ENCODE results near the gene ZMYND15.

The ZMYND15 gene

DNA sequence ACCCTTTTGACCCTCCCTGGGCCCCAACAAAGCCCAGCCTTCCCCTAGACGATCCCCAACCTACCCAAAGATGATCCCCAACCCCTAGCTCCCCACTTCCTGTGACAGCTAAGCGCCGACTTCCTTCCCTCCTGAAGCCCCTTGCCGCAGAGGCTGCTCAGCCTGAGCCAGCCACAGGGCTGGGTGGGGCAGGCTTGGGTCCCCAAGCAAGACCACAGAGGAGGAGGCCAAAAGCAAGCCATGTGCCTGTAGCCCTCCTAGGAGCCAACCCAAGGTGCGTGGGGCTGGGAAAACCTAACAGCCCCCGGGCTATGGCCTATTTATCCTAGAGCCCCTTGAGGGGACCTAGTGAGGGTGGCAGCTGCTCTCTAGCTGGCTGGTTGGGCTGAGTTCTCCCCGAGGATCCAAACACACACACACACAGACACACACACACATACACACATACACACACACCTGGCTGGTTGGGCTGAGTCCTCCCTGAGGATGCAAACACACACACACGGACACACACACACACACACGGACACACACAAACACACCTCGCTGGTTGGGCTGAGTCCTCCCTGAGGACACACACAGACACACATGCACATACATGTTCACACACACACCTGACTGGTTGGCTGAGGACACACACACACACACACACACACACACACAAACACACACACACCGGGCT is 24.4 kb upstream of the ZMYND15 start:
- peak; percentile 79 for DNase-seq (ENCODE audit: low read depth, low spot score)

DNA sequence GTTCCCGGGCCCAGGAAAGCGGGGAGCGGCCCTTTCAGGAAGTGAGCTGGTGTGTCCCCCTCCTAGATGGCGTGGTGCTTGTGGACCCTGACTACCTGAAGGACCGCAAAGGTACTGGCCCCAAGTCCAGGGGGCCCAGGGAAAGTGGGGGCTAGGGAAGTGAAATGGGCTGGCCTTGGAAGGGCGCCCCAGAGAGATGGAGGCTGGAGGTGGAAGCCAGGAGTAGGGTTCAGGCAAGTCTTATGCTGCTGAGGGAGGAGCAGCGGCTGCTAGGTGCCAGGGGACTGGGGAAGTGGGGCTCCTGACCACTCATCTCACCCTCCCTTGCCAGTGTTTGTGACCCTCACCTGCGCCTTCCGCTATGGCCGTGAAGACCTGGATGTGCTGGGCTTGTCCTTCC is 23.6 kb upstream of the ZMYND15 start:
- DNase-seq (ENCODE audit: low read depth, low spot score): no peak

DNA sequence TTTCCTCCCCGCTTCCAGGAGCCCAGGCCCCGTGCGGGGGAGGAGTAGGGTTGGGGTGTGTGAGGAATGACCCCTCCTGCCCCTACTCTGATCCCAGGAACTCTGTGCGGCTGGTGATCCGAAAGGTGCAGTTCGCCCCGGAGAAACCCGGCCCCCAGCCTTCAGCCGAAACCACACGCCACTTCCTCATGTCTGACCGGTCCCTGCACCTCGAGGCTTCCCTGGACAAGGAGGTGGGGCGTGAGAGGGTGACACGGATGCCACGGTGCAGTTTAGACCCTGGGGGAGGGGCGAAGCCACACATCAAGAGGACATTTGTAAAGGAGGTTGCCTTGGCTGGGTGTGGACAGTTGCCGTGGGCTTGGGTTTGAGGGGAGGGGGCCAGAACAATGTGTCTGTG is 21.8 kb upstream of the ZMYND15 start:
- no peak for DNase-seq (ENCODE audit: low read depth, low spot score)

DNA sequence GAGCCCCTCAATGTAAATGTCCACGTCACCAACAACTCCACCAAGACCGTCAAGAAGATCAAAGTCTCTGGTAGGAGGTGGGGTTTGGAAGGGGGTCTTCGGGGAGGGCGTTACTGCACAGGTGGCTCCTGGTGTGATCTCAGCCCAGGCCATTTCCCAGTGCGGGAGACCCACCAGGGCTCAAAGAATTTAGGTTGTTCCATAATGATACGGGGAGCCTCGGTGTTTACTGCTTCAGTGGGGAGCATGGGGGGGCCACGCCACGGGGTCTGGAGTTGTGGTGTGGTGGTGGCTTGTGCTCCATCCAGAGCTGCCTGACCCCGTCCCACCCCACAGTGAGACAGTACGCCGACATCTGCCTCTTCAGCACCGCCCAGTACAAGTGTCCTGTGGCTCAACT is 21.4 kb upstream of the ZMYND15 start:
- no peak for DNase-seq (ENCODE audit: low read depth, low spot score)

DNA sequence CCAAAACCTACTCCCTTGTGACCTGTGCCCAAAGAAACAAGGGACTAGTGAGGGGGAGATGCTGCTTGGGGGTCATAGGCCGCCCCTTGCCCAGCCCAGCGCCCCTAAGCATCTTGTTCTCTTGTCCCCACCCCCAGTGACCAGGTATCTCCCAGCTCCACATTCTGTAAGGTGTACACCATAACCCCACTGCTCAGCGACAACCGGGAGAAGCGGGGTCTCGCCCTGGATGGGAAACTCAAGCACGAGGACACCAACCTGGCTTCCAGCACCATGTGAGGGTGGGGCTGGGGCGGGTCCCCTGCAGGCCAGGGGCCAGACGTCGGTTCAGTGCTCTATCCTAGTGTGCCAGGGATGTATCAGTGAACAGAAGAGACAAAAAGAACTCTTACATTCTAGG is 20.5 kb upstream of the ZMYND15 start:
- DNase-seq (ENCODE audit: low read depth, low spot score): no peak

DNA sequence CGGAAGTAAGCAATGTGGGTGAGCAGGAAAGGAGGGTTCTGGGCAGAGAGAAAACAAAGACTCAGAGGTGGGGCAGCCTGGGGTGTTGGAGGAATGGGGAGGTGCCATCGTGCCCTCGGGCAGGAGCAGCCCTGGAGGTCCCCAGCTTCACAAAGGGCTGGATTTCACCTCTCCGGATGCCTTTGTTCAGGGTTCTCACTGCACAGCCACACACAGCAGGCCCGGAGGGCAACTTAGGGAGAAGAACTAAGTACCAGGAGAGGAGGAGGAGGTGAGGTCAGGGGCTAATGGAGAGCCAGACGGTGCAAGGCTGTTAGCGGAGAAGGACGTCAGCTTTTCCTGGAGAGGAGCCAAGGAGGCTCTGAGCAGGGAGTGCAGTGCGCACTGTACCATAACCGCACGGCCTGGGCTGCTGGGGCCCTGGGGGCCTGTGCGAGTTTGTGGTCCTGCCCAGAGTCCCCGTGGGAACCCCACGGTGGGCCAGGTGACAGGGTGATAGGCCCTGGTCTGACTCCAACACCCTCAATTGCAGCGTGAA is 19.9 kb upstream of the ZMYND15 start:
- peak; percentile 76 for DNase-seq (ENCODE audit: low read depth, low spot score)

DNA sequence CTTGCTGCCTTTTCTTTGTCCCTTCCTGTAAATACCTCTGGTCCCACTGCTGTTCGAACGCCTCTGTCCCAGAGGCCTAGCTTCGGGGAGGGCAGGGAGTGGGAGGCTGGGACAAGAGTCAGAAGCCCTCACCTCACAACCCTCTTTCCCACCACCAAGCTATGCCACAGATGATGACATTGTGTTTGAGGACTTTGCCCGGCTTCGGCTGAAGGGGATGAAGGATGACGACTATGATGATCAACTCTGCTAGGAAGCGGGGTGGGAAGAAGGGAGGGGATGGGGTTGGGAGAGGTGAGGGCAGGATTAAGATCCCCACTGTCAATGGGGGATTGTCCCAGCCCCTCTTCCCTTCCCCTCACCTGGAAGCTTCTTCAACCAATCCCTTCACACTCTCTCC is 18.8 kb upstream of the ZMYND15 start:
- DNase-seq (ENCODE audit: low read depth, low spot score): no peak

DNA sequence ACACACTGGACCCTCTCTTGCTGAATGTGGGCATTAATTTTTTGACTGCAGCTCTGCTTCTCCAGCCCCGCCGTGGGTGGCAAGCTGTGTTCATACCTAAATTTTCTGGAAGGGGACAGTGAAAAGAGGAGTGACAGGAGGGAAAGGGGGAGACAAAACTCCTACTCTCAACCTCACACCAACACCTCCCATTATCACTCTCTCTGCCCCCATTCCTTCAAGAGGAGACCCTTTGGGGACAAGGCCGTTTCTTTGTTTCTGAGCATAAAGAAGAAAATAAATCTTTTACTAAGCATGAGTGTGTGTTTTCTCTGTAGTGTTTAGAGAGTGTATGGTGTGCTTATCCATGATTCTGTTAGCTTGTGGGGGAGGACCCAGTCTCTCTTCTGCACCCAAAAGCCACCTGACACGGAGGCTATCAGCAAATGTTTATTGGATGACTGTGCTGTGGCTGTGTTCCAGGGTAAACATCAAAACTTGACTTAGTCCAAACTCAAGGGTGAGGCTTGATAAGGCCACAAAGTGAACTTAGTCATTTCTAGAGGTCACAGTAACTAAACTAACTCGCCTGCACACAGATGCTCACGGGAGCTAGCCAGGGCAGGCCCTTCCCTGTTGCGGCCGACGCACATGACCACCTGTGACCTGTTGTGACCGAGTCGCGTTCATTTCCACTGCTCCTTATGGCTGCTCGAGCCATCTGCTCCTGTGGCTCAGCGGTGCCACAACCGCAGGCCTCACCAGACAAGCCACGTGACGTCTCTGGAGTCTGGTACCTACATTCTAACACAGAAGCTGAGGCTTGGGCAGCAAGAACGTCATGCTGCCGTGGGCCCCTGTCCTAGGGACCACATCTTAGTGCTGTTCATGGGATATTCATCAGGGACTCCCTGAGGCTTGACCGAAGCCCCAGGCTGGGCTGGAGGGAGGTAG is 18.2 kb upstream of the ZMYND15 start:
- DNase-seq (ENCODE audit: low read depth, low spot score): no peak

DNA sequence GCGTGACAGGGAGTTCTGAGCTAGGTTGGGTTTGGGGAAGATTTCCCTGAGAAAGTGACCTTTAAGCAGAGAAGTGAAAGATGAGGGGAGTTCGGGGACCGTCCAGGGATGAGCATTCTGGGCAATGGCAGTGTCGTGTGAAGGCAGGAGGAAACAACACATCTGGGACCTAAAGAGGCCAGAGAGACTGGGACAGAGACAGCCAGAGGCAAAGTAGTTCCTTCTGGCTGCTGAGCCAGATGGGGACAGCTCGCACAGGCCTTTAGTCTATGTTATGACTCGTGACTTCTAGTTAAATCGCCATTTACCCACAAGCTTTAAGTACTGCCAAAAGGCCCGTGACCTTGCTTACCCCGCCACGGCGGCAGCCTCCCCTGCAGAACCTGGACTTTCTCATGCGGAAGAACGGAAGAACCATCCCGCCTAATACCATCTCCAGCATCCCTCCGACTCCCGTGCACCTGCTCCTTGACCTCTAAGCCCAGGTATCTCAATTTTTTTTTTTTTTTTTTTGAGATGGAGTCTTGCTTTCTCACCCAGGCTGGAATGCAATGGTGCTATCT is 16.9 kb upstream of the ZMYND15 start:
- no peak for DNase-seq (ENCODE audit: low read depth, low spot score)

DNA sequence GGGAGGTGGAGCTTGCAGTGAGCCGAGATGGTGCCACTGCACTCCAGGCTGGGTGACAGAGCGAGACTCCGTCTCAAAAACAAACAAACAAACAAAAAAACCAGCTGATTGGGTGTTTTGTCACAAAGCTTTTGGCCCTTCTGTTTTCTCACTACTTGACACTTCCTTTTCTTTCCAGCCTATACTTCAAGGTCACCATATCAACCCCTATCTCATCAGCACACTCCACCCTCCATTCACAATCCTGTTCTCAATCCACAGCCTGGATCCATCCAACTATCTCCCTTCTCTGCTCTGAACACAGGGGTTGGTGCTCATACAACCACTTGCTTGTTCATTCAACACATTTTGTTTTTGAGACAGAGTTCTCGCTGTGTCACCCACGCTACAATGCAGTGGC is 15.0 kb upstream of the ZMYND15 start:
- no peak for DNase-seq (ENCODE audit: low read depth, low spot score)

DNA sequence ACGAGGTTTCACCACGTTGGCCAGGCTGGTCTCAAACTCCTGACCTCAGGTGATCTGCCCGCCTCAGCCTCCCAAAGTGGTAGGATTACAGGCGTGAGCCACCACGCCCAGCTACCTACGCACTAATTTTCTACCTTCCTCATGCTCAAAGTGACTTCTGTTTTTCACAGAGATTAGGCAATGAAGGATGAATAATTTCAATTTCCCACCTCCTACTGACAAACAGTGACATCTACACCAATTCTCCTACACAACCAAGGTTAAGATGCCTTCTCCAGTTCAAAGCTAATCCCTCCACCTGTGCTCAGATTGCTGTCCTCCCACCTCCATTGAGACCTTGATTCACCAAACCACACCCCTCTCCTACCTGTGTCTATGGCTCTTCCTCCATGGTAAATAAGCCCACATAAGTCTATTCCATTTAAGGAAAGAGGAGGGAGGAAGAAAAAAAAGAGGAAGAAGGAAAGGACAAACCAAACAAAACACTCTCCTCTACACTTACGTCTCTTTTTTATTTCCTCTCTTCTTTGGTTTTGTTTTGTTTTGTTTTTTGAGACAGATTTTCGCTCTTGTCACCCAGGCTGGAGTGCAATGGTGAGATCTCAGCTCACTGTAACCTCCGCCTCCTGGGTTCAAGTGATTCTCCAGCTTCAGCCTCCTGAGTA is 13.9 kb upstream of the ZMYND15 start:
- no peak for DNase-seq (ENCODE audit: low read depth, low spot score)

DNA sequence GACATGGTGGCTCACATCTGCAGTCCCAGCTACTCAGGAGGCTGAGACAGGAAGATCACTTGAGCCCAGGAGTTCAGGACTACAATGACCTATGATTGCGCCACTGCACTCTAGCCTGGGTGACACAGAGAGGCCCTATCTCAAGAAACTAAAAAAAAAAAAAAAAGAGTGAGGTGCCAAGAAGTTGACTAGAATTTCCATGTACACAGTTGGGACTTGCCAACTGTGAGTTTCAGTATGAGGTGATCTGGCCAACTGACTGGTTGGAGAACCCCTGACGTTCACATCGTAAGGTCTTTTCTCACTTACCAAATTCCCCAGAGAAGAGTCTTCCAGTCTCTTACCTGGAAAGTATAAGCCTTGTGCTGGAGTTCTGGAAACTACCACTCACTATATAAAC is 11.5 kb upstream of the ZMYND15 start:
- DNase-seq (ENCODE audit: low read depth, low spot score): no peak

DNA sequence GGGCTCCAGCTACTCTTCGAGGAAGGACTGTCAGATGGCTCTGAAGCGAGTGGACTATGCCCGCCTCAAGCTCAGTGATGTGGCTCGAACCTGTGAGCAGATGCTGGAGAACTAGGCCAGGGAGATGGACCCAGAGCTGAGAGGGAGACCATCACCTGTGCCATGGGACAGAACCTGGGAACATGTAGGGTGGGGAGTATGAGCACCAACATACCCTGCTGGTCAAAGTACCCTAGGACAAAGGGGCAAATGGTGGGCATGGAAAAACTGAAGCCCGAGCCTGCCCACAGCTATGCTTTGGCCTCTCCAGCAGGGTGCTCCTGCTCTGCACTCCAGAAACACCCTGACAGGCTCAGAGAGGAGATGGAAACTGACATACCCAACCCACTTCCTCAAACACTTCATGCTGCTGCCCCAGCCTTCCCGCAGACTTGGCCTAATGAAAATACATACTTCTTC is 6.5 kb upstream of the ZMYND15 start:
- DNase-seq (ENCODE audit: low read depth, low spot score): no peak

DNA sequence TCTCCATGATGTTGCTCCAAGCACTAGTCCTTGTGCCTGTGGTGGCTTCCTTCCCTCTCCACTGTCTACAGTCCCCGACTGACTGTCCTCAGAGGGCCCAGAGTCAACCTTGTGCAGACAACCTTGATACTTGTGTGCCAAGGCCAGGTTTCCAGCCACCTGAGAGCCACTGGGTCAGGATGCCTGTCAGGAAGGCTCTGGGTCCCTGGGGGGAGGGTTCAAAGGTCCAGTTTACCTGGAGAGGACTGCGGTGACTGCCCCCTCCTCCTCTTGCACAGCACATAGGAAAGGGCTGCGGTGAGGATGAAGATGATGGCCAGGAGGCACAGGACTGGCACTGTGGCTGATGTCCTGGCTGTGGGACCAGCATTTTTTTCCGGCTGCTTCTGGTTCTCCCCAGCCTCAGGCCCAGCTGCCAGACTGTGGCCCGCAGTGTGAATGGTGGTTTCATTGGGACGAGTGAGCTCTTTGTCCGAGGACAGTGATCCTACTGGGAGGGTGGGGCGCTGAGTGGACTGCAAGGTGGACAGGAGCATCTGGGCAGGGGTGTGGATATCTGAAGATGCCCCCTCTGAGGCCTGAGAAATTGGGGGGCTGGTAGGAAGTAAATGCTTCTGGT is 4.7 kb upstream of the ZMYND15 start:
- no peak for DNase-seq (ENCODE audit: low read depth, low spot score)

DNA sequence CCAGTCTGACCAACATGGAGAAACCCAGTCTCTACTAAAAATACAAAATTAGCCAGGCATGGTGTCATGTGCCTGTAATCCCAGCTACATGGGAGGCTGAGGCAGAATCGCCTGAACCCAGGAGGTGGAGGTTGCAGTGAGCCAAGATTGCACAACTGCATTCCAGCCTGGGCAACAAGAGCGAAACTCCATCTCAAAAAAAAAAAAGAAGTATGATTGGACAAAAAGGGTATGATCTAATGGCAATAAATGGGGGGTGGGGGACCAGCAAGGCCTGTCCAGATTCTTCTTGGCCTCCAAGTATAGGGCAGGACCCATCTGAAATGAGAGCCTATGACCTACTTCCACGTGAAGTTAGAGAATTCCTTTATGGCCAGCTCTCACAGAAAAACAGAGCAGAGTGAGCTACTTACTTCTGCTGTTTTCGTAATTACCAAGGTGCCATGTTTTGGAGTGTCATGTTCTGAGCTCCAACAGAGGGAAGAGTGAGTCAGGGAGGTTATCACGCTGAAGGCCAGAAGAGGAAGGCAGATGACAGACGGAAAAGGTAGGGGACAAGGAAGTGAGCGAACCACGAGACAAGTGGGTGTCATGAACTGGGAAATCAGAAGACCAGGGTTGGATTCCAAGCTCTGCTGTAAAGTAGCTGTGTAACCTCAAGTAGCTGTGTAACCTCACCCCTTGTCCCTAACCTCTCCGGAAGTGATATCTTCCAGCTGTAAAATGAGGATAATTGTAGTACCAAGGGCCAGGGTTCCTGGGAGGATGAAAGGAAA is 3.6 kb upstream of the ZMYND15 start:
- no peak for DNase-seq (ENCODE audit: low read depth, low spot score)

DNA sequence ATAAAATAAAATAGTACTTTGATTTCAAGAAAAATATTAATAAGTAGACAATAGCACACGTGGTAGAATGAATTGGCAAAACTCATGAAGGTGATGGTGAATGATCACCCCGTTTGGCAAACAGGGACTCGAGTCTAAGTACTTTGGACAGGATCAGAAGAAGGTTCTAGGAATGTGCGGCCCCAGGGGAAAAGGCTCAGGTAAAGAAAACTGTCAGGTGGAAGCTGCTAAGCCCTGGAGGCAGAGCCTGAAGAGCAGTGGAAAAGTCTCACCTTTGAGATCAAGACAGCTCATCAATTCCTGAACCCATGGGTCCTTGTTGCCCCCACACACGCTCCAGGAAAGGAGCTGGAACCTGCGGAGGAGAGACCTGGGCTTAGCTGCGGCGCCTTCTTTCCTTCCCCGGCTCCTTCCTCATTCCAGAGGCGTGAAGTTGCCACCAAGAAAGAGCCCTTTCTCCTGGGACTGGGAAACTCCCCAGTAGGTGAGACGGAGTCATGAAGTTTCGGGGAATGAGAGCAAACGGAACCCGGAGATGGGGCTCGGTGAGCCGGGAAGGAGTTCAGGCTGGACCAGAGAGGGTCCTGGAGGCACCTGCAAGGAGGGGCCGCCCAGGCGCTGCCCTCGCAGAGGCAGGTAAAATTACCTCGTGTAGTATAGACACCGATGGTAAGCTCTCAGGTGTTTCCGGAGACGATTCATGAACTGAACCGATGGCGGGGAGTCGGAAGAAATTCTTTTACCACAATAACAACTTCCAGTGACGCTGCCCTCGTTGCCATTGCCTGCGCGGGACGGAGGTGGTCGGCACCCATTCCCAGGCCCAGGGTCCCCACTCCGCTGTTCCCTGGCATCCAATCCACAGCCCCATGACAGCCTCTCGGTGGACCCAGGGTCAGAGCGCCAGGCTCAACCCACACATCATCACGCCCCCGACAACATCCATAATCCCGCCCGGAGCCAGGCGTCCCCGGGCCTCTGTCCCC is 1.2 kb upstream of the ZMYND15 start:
- peak; percentile 58 for DNase-seq (ENCODE audit: low read depth, low spot score)

DNA sequence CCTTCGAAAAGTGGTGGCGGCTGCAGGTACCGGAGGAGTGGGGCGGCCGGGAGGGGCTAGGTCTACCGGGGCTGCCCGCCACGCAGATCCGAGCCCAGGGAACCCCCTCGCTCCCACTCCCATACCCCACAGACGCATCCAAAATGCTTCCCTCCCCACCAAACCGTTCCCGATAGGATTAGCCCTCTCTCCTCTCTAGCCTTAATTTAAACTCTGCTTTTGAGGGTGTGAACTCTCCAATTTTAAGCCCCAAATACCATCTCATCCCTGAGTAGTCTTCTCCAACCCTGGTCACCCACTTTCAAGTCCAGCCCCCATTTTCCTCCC is 355 bp downstream of the ZMYND15 start:
- no peak for DNase-seq (ENCODE audit: low read depth, low spot score)

DNA sequence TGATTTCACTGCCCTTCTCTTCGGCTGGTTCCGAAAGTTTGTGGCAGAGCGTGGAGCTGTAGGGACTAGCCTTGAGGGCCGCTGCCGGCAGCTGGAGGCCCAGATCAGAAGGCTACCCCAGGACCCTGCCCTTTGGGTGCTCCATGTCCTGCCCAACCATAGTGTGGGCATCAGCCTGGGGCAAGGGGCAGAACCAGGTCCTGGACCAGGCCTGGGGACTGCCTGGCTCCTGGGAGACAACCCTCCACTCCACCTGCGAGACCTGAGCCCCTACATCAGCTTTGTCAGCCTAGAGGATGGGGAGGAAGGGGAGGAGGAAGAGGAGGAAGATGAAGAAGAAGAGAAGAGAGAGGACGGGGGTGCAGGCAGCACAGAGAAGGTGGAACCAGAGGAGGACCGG is 951 bp downstream of the ZMYND15 start:
- no peak for DNase-seq (ENCODE audit: low read depth, low spot score)

DNA sequence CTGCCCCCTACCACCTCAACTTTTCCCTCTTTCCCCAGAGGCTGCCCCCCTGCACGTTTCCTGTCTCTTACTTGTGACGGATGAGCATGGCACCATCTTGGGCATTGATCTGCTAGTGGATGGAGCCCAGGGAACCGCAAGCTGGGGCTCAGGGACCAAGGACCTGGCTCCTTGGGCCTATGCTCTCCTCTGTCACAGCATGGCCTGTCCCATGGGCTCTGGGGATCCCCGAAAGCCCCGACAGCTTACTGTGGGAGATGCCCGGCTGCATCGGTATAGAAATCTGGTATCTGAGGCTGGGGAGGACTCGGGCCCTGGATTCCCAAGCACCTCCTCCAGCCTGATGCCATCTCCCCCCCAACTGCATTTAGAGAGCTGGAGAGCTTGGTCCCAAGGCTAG is 1.9 kb downstream of the ZMYND15 start:
- DNase-seq (ENCODE audit: low read depth, low spot score): no peak

DNA sequence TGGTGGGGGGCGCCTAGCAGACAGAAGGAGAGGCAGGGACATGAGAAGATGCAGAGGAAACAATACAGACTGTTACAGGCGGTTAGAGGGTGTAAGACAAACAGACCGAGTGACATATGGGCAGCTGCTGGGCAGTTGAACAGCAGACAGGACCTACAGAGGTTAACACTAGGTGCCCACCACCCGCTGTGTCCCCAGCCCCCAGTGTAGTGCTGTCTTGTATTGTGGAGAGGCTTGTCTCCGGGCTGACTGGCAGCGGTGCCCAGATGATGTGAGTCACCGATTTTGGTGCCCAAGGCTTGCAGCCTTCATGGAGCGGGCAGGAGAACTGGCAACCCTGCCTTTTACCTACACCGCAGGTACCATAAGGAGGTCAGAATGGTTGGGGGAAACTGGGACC is 2.5 kb downstream of the ZMYND15 start:
- no peak for DNase-seq (ENCODE audit: low read depth, low spot score)
